GM12878 (cell line): ENCODE data around the gene KRT78. TPM values are rescaled to one million over a fixed set of nuclear protein-coding genes. Genes with fewer than 3 reads are reported as not detected.

Experiments
- ATAC-seq: fragments of 200-7000 bp; cut with Tn5 transposase; 3 replicates; pipeline ENCODE4 v1.9.1; 2020; ENCODE audit warnings: mild to moderate bottlenecking, moderate library complexity
- BruUV-seq: library from RNA; stranded (reverse); fragments of 400-500 nt; replicated peaks from 2 replicates; lab custom pipeline; 2021; lab: Mats Ljungman, UMichigan
- CTCF ChIA-PET: fragments of 300-600 bp; sonication (Branson Sonifier 250); formaldehyde crosslinking; extraction: SDS; loops from one replicate; lab custom pipeline; 2021; ENCODE audit warnings: inconsistent platforms; lab: Yijun Ruan, JAX
- POLR2A ChIA-PET: fragments of 350-600 bp; formaldehyde crosslinking; extraction: SDS; loops from one replicate; lab custom pipeline; 2021; ENCODE audit warnings: inconsistent platforms; lab: Charles Lee
- RAD21 ChIA-PET: fragments of 300-600 bp; sonication (Branson Sonifier 250); formaldehyde crosslinking; loops from one replicate; lab custom pipeline; 2023; ENCODE audit warnings: antibody characterized with exemption; ENCODE audit not compliant: unreplicated experiment; lab: Charles Lee
- SMC1A ChIA-PET: fragments of 300-600 bp; sonication (Branson Sonifier 250); formaldehyde crosslinking; loops from one replicate; lab custom pipeline; 2023; ENCODE audit not compliant: unreplicated experiment, uncharacterized antibody; lab: Charles Lee
- DNase-seq: peaks from one replicate; pipeline ENCODE4 v3.0.0-alpha.2; 2011; ENCODE audit warnings: low read depth, low spot score
- FAIRE-seq: peaks from 3 replicates; lab custom pipeline; 2011; peaks lifted over from hg19 to GRCh38; lab: Jason Lieb, UNC
- H2AFZ ChIP-seq: 2 replicates; pipeline ENCODE4 v1.6.0; 2011; ENCODE audit warnings: low read depth, low read length, control low read depth; ENCODE audit not compliant: control insufficient read depth
- H3K27ac ChIP-seq: 2 replicates; pipeline ENCODE4 v1.5.1; 2011; ENCODE audit warnings: control low read depth; ENCODE audit not compliant: control insufficient read depth, insufficient read depth
- H3K27me3 ChIP-seq, 2 experiments: replicated peaks in 1 of 2; 2 replicates each; pipeline versions ENCODE4 v1.6.0 to v1.6.1; 2011; ENCODE audit warnings: low read length in 1 of 2; ENCODE audit not compliant: control insufficient read depth in 2 of 2, insufficient read depth in 2 of 2
- H3K36me3 ChIP-seq, 2 experiments: 2 replicates each; pipeline ENCODE4 v1.5.1; 2011; ENCODE audit warnings: low read length in 1 of 2; ENCODE audit not compliant: control insufficient read depth in 2 of 2, insufficient read depth in 2 of 2
- H3K4me1 ChIP-seq: 2 replicates; pipeline ENCODE4 v1.6.1; 2011; ENCODE audit warnings: mild to moderate bottlenecking, low read length, moderate library complexity, mixed read lengths; ENCODE audit not compliant: control insufficient read depth, insufficient read depth
- H3K4me2 ChIP-seq: 2 replicates; pipeline ENCODE4 v1.6.0; 2011; ENCODE audit warnings: control low read depth; ENCODE audit not compliant: control insufficient read depth, insufficient read depth
- H3K4me3 ChIP-seq: fragments of 200-600 bp; sonication (generic); 2 replicates; pipeline ENCODE4 v1.5.1; 2016
- H3K79me2 ChIP-seq: 2 replicates; pipeline ENCODE4 v1.6.0; 2011; ENCODE audit warnings: low read length; ENCODE audit not compliant: control insufficient read depth, insufficient read depth
- H3K9ac ChIP-seq: 2 replicates; pipeline ENCODE4 v1.8.0; 2011; ENCODE audit warnings: low read length, control low read depth, mixed read lengths; ENCODE audit not compliant: control insufficient read depth, insufficient read depth
- H3K9me3 ChIP-seq: replicated peaks from 3 replicates; pipeline ENCODE4 v1.5.1; 2011; ENCODE audit warnings: mild to moderate bottlenecking, low read length; ENCODE audit not compliant: control insufficient read depth, insufficient read depth
- H4K20me1 ChIP-seq: 2 replicates; pipeline ENCODE4 v1.6.0; 2011; ENCODE audit not compliant: control insufficient read depth, insufficient read depth
- CREM ChIP-seq: IDR thresholded peaks from 2 replicates; pipeline ENCODE4 v1.6.1; 2014; ENCODE audit warnings: antibody characterized with exemption, low read depth
- MYB ChIP-seq: fragments of 150-350 bp; IDR thresholded peaks from 2 replicates; pipeline ENCODE4 v1.6.1; 2014; ENCODE audit warnings: mild to moderate bottlenecking, low read depth, low read length, borderline replicate concordance
- NR2C2 ChIP-seq: IDR thresholded peaks from 2 replicates; pipeline ENCODE4 v1.6.1; 2011; ENCODE audit warnings: borderline replicate concordance, low read depth; ENCODE audit not compliant: control insufficient read depth, insufficient read length
- SUZ12 ChIP-seq: fragments of 200-600 bp; sonication (generic); IDR thresholded peaks from one replicate; pipeline ENCODE4 v1.6.1; 2018; ENCODE audit warnings: antibody characterized with exemption, mild to moderate bottlenecking; ENCODE audit not compliant: unreplicated experiment
- TCF12 ChIP-seq: IDR thresholded peaks from 2 replicates; pipeline ENCODE4 v1.6.1; 2011; ENCODE audit warnings: low read depth, mild to moderate bottlenecking, low read length
- WGBS: methylation state at CpG from one replicate; pipeline ENCODE4 v1.1.6; 2016; ENCODE audit warnings: low lambda C conversion rate; ENCODE audit not compliant: insufficient replicate concordance, insufficient coverage; ENCODE audit errors: missing lambda C conversion rate; 5-methylcytosine and 5-hydroxymethylcytosine counted together
- in situ Hi-C: fragments of 300-500 bp; cut with MboI; formaldehyde crosslinking; loops from 9 replicates; pipeline ENCODE4 v1.14.3; 2018; ENCODE audit warnings: mixed read lengths
- intact Hi-C: fragments of 100-400 bp; cut with micrococcal nuclease; formaldehyde crosslinking; loops from one replicate; pipeline ENCODE4 v1.14.2; 2022; ENCODE audit not compliant: unreplicated experiment
- polyA plus RNA-seq, 11 experiments: library from polyadenylated mRNA; depleted of rRNA in 4 of 11; unstranded in 6 of 11; stranded (reverse) in 5 of 11; fragments of >200 nt; fragmentation: Nextera tagmentation in 4 of 11; fragmentation: Illumina TruSeq in 1 of 11; extraction: Ambion mirVana in 4 of 11; extraction: Trizol in 1 of 11; gene quantifications; 1 replicate in 1 of 11; 2 replicates in 10 of 11; pipeline versions ENCODE4 v1.2.1 to v1.2.3, GENCODE V29; 2011 to 2016; ENCODE audit warnings: inconsistent platforms in 2 of 11, missing spikeins in 2 of 11, low read depth in 1 of 11
- total RNA-seq, 4 experiments: library from RNA; depleted of rRNA in 3 of 4; stranded (reverse); fragments of >200 nt in 3 of 4; fragmentation: Illumina TruSeq in 1 of 4; extraction: Trizol in 1 of 4; gene quantifications; 2 replicates each; pipeline versions ENCODE4 v1.2.1 to v1.2.3, GENCODE V29; 2013 to 2021

Gene KRT78
- total and polyA plus RNA-seq, 10 of the 15 experiments (the other 5 are each of a cell fraction or from before 2014, with no cell fraction given): 0.07 TPM; not detected in 9

DNA sequence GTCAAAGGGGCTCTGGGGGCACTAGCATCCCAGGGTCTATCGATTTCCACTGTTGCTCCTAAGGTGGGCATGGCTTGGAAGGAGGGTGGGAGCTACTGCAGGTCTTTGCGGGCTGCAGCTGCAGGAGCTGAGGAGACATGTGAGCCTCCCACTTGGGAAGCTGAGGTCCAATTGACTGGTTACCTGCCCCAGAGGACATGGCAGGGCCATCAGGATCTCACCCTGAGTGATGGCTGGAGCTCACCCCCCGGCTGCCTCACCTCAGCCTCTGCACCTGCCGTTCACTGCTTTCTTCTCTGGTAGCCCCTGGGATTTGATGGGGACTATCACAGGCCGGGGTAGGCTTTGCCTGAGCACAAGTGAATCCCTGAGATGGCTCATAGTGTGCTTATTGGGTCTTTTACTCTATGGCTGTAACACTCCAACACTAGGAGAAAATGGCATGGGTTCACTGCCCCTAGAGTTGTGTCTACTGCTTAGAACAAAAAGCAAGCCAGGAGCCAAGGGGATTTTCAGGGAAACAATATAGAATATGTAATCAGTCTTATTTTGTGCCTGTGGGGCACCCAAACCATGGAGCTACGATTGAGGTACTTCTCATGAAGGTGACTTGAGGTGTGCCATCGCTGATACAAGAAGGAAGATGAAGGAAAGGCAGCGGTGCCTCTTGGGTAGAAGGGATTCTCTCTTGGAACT lies 31.6 kb downstream of the KRT78 start:
- Histone ChIP-seq H3K79me2 (no peaks in the 10 kb centered on the region), H3K4me1 (no peaks in the 10 kb centered on the region), H3K36me3 (no peaks in the 10 kb centered on the region), H3K4me3 (no peak overlapping the region), H3K9me3 (no peaks in the 10 kb centered on the region), H2AFZ (no peak overlapping the region), H3K4me2 (no peak overlapping the region), H3K27ac (no peak overlapping the region), H3K27me3 (peaks cover 0 to 7% of the 10 kb centered on the region in 2 experiments; a peak in 1 of 4 replicates), H4K20me1 (no peaks in the 10 kb centered on the region; the same call in 1 of the 2 replicates), H3K9ac (no peak overlapping the region)
- no TSS peak for BruUV-seq
- ChIA-PET RAD21 (no interaction called here), CTCF (no interaction called here), POLR2A (no interaction called here), SMC1A (no interaction called here)
- DNase-seq: no peak
- ATAC-seq: no peak
- FAIRE-seq: no peak
- intact Hi-C loops: no loop called here
- in situ Hi-C loops: no loop called here
- TF ChIP-seq MYB (no peak), CREM (no peak), SUZ12 (no peak), TCF12 (no peak), NR2C2 (no peak)
- 26% methylated on average over 8 of the region's 8 CpGs for WGBS
